Neural progenitor cell (in vitro differentiated cells): ENCODE results near the gene ELMO1. TPM values are rescaled to one million over a fixed set of nuclear protein-coding genes. Genes with fewer than 3 reads are reported as not detected.

Source experiments
- DNase-seq: peaks from one replicate; pipeline ENCODE4 v3.0.0-alpha.2; 2016; ENCODE audit warnings: low spot score
- H2AFZ ChIP-seq: fragments of 200-600 bp; sonication (generic); replicated peaks from 2 replicates; pipeline ENCODE4 v1.6.1; 2016; ENCODE audit warnings: antibody characterized with exemption
- H3F3A ChIP-seq: fragments of 200-600 bp; sonication (generic); 2 replicates; pipeline ENCODE4 v1.6.1; 2016; ENCODE audit warnings: antibody characterized with exemption, low read depth
- H3K27ac ChIP-seq: fragments of 200-600 bp; sonication (generic); 2 replicates; pipeline ENCODE4 v1.5.1; 2016; ENCODE audit warnings: mild to moderate bottlenecking
- H3K27me3 ChIP-seq: fragments of 200-600 bp; sonication (generic); 2 replicates; pipeline ENCODE4 v1.6.1; 2016; ENCODE audit warnings: mild to moderate bottlenecking, moderate library complexity
- H3K36me3 ChIP-seq: fragments of 200-600 bp; sonication (generic); 2 replicates; pipeline ENCODE4 v1.5.1; 2016
- H3K4me1 ChIP-seq: fragments of 200-600 bp; sonication (generic); 2 replicates; pipeline ENCODE4 v1.6.1; 2016; ENCODE audit warnings: mixed run types
- H3K4me2 ChIP-seq: fragments of 200-600 bp; sonication (generic); 2 replicates; pipeline ENCODE4 v1.6.1; 2016
- H3K4me3 ChIP-seq: fragments of 200-600 bp; sonication (generic); 2 replicates; pipeline ENCODE4 v1.5.1; 2016
- H3K79me2 ChIP-seq: fragments of 200-600 bp; sonication (generic); 2 replicates; pipeline ENCODE4 v1.6.1; 2016; ENCODE audit warnings: low read depth
- H3K9ac ChIP-seq: fragments of 200-600 bp; sonication (generic); 2 replicates; pipeline ENCODE4 v1.6.1; 2016
- H3K9me3 ChIP-seq: fragments of 200-600 bp; sonication (generic); 2 replicates; pipeline ENCODE4 v1.5.1; 2016; ENCODE audit warnings: low read depth
- H4K20me1 ChIP-seq: fragments of 200-600 bp; sonication (generic); 2 replicates; pipeline ENCODE4 v1.6.1; 2016; ENCODE audit warnings: low read depth
- H3K27ac Mint-ChIP-seq: 3 replicates; pipeline ENCODE4 v1.8.0; 2021; ENCODE audit warnings: mixed read lengths
- H3K27me3 Mint-ChIP-seq: 2 replicates; pipeline ENCODE4 v1.8.0; 2022; ENCODE audit warnings: low read depth, mild to moderate bottlenecking, inconsistent platforms, moderate library complexity, mixed read lengths; ENCODE audit not compliant: insufficient read depth
- H3K36me3 Mint-ChIP-seq: 3 replicates; pipeline ENCODE4 v1.8.0; 2021; ENCODE audit warnings: mixed read lengths
- H3K4me1 Mint-ChIP-seq: 3 replicates; pipeline ENCODE4 v1.8.0; 2021; ENCODE audit warnings: mixed read lengths
- H3K4me3 Mint-ChIP-seq: 3 replicates; pipeline ENCODE4 v1.8.0; 2021; ENCODE audit warnings: mild to moderate bottlenecking, moderate library complexity, mixed read lengths
- H3K9me3 Mint-ChIP-seq: 3 replicates; pipeline ENCODE4 v1.8.0; 2020; ENCODE audit warnings: mixed read lengths
- EZH2 ChIP-seq: fragments of 200-600 bp; sonication (generic); IDR thresholded peaks from 2 replicates; pipeline ENCODE4 v1.6.1; 2017; ENCODE audit warnings: antibody characterized with exemption, mild to moderate bottlenecking, moderate library complexity
- EZH2phosphoT487 ChIP-seq: fragments of 200-600 bp; sonication (generic); IDR thresholded peaks from 2 replicates; pipeline ENCODE4 v1.6.1; 2017; ENCODE audit warnings: antibody characterized with exemption
- total RNA-seq: library from RNA; depleted of rRNA; stranded (reverse); fragments of >200 nt; gene quantifications from 2 replicates; pipeline ENCODE4 v1.2.3, GENCODE V29; 2015; ENCODE audit warnings: low replicate concordance
- TF ChIP-seq, protein P1 (sequence below): fragments of 200-600 bp; sonication (generic); IDR thresholded peaks from 2 replicates; pipeline ENCODE4 v1.5.1; 2017; ENCODE audit warnings: antibody characterized with exemption, mild to moderate bottlenecking

Gene ELMO1
- total RNA-seq, 1 donor from 2014 or later = 22.0 TPM

DNA sequence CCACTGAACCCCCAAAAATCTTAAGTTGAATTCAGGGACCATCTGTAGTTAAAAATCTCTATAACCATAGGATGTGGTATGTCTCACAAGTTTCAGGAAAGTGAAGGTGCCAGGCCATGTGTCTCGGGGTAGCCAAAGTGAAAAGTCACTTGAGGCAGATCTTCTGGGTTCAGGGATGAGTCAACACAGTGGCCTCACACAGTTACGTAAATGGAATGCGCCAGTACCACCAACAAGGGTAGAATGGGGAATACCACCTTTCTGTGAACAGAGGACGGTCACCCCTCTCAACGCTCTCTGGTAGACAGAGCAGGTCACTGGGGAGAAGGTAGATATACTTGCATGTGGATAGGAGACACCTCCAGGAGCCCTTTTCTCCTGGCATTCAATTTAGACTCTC is 71.4 kb downstream of the ELMO1 start:
- TF ChIP-seq, protein P1, sequence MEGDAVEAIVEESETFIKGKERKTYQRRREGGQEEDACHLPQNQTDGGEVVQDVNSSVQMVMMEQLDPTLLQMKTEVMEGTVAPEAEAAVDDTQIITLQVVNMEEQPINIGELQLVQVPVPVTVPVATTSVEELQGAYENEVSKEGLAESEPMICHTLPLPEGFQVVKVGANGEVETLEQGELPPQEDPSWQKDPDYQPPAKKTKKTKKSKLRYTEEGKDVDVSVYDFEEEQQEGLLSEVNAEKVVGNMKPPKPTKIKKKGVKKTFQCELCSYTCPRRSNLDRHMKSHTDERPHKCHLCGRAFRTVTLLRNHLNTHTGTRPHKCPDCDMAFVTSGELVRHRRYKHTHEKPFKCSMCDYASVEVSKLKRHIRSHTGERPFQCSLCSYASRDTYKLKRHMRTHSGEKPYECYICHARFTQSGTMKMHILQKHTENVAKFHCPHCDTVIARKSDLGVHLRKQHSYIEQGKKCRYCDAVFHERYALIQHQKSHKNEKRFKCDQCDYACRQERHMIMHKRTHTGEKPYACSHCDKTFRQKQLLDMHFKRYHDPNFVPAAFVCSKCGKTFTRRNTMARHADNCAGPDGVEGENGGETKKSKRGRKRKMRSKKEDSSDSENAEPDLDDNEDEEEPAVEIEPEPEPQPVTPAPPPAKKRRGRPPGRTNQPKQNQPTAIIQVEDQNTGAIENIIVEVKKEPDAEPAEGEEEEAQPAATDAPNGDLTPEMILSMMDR = no peak
- TF ChIP-seq EZH2phosphoT487 = no peak
- no peak for TF ChIP-seq EZH2
- no peak for DNase-seq
- Histone ChIP-seq H3K4me3 (no peak overlapping the region), H2AFZ (no peak overlapping the region), H3F3A (no peaks in the 10 kb centered on the region), H3K4me1 (no peaks in the 10 kb centered on the region), H3K27ac (no peak overlapping the region), H3K9me3 (no peaks in the 10 kb centered on the region), H4K20me1 (no peaks in the 10 kb centered on the region), H3K27me3 (no peaks in the 10 kb centered on the region), H3K9ac (no peak overlapping the region), H3K4me2 (no peak overlapping the region), H3K36me3 (no peaks in the 10 kb centered on the region), H3K79me2 (no peaks in the 10 kb centered on the region)
- Mint-ChIP-seq H3K36me3 (peaks cover 10% of the 10 kb centered on the region), H3K9me3 (peaks cover 20% of the 10 kb centered on the region), H3K27ac (no peak overlapping the region), H3K4me3 (no peak overlapping the region), H3K4me1 (no peaks in the 10 kb centered on the region), H3K27me3 (no peaks in the 10 kb centered on the region)

DNA sequence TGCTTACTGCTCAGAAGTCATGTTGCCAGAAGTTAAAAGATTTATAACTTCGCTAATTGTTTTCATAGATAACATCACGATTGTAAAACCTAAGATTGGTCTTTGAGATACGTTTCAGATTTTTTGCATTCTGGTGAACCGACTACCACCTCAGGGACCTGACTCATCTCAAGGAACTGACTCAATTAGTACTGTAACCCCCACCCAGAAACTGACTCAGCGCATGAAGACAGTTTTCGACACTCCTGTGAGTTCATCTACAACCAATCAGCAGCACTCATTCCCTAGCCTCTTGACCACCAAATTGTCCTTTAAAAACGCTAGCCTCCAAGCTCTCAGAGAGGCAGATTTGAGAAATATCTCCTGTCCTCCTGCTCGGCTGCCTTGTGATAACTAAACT is 72.3 kb downstream of the ELMO1 start:
- no peak overlapping the region for H3K9ac ChIP-seq
- no peak overlapping the region for H3K4me3 ChIP-seq
- no peaks in the 10 kb centered on the region for H4K20me1 ChIP-seq
- TF ChIP-seq, protein P1 = no peak
- TF ChIP-seq EZH2phosphoT487 (no peak), EZH2 (no peak)
- no peaks in the 10 kb centered on the region for H3F3A ChIP-seq
- no peaks in the 10 kb centered on the region for H3K27me3 ChIP-seq
- peaks cover 9% of the 10 kb centered on the region for H3K36me3 Mint-ChIP-seq
- H3K27ac Mint-ChIP-seq = no peak overlapping the region
- no peak overlapping the region for H3K4me2 ChIP-seq
- no peak overlapping the region for H3K4me3 Mint-ChIP-seq
- H3K4me1 Mint-ChIP-seq = no peaks in the 10 kb centered on the region
- no peaks in the 10 kb centered on the region for H3K36me3 ChIP-seq
- no peaks in the 10 kb centered on the region for H3K27me3 Mint-ChIP-seq
- no peak overlapping the region for H3K27ac ChIP-seq
- peaks cover 6% of the 10 kb centered on the region for H3K4me1 ChIP-seq
- no peaks in the 10 kb centered on the region for H3K9me3 ChIP-seq
- no peaks in the 10 kb centered on the region for H3K79me2 ChIP-seq
- DNase-seq = no peak
- H2AFZ ChIP-seq = no peak overlapping the region
- H3K9me3 Mint-ChIP-seq = peaks cover 20% of the 10 kb centered on the region

DNA sequence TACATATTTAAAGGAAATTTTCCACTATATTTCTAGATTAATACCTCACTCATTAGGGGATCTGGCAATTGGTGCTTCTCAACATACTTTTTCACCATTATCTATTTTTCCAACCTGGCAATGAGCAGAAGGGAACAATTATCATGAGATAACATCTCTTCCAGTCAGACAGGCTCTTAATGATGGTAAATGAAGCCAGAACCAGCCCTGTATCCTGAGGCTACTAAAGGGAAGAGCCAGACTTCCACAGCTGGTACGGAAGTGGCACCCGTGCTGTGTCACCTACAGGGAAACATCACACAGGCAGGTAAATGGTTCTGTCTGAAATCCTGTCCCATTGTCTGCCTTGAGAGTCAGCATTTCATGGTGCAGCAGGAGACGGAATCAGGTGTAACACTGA is 75.9 kb downstream of the ELMO1 start:
- H3K9me3 ChIP-seq = no peaks in the 10 kb centered on the region
- peaks cover 18% of the 10 kb centered on the region for H3K4me1 ChIP-seq
- H3K4me2 ChIP-seq = no peak overlapping the region
- Mint-ChIP-seq H3K27ac (no peak overlapping the region), H3K27me3 (no peaks in the 10 kb centered on the region), H3K36me3 (peaks cover 9% of the 10 kb centered on the region), H3K4me3 (no peak overlapping the region), H3K9me3 (peaks cover 14% of the 10 kb centered on the region), H3K4me1 (no peaks in the 10 kb centered on the region)
- no peak overlapping the region for H2AFZ ChIP-seq
- H3K4me3 ChIP-seq = no peak overlapping the region
- no peak overlapping the region for H3K9ac ChIP-seq
- no peaks in the 10 kb centered on the region for H3K36me3 ChIP-seq
- no peaks in the 10 kb centered on the region for H3K27me3 ChIP-seq
- H3K79me2 ChIP-seq = no peaks in the 10 kb centered on the region
- TF ChIP-seq, protein P1 = no peak
- TF ChIP-seq EZH2phosphoT487 = no peak
- TF ChIP-seq EZH2 = no peak
- no peaks in the 10 kb centered on the region for H3F3A ChIP-seq
- no peaks in the 10 kb centered on the region for H4K20me1 ChIP-seq
- H3K27ac ChIP-seq = no peak overlapping the region
- no peak for DNase-seq
